T-cell (primary cell): ENCODE results near the gene STAM2. TPM values are rescaled to one million over a fixed set of nuclear protein-coding genes. Genes with fewer than 3 reads are reported as not detected.

Experiments used
- ATAC-seq, 4 experiments: fragments of 200-7000 bp in 3 of 4; fragments of 150-1000 bp in 1 of 4; cut with Tn5 transposase; replicated peaks in 1 of 4; 1 replicate in 3 of 4; 2 replicates in 1 of 4; pipeline ENCODE4 v1.10.0; 2021; ENCODE audit warnings: moderate library complexity in 3 of 4, mild to moderate bottlenecking in 2 of 4, moderate number of reproducible peaks in 1 of 4
- CTCF ChIA-PET, 2 donors: fragments of 300-600 bp; sonication (Branson Sonifier 250); formaldehyde crosslinking; loops; one replicate each; lab custom pipeline; 2022; ENCODE audit warnings: antibody characterized with exemption in 2 of 2; lab: Charles Lee
- POLR2A ChIA-PET, 2 donors: fragments of 300-600 bp; sonication (Branson Sonifier 250); formaldehyde crosslinking; loops; one replicate each; lab custom pipeline; 2022; ENCODE audit warnings: antibody characterized with exemption in 2 of 2; lab: Charles Lee
- DNase-seq, 35 experiments: peaks; one replicate each; pipeline versions ENCODE4 v3.0.0 to v3.0.0-alpha.2; 2013 to 2023
- H3K27ac ChIP-seq: one replicate; pipeline ENCODE4 v1.5.1; 2013; ENCODE audit warnings: low read length
- H3K27me3 ChIP-seq, 2 experiments: replicated peaks in 1 of 2; 1 replicate in 1 of 2; 2 replicates in 1 of 2; pipeline versions ENCODE4 v1.6.1 to v1.7.0; 2013; ENCODE audit warnings: low read length in 1 of 2, mixed read lengths in 1 of 2; ENCODE audit not compliant: control insufficient read depth in 2 of 2, insufficient read depth in 2 of 2; ENCODE audit errors: extremely low read depth in 1 of 2
- H3K36me3 ChIP-seq, 2 donors: 1 replicate in 1 of 2; 2 replicates in 1 of 2; pipeline versions ENCODE4 v1.6.1 to v1.7.0; 2013; ENCODE audit warnings: low read length in 1 of 2; ENCODE audit not compliant: control insufficient read depth in 2 of 2, insufficient read depth in 1 of 2; ENCODE audit errors: extremely low read depth in 1 of 2
- H3K4me1 ChIP-seq, 2 experiments: 1 replicate in 1 of 2; 2 replicates in 1 of 2; pipeline versions ENCODE4 v1.6.1 to v1.7.0; 2013; ENCODE audit warnings: low read length in 2 of 2, mixed read lengths in 1 of 2; ENCODE audit not compliant: insufficient read depth in 2 of 2, control insufficient read depth in 1 of 2; ENCODE audit errors: extremely low read depth in 1 of 2
- H3K4me3 ChIP-seq, 2 donors: 1 replicate in 1 of 2; 2 replicates in 1 of 2; pipeline versions ENCODE4 v1.5.1 to v1.7.0; 2013; ENCODE audit warnings: mild to moderate bottlenecking in 2 of 2, low read length in 1 of 2, moderate library complexity in 1 of 2; ENCODE audit not compliant: control insufficient read depth in 1 of 2; ENCODE audit errors: extremely low read depth in 1 of 2
- H3K9me3 ChIP-seq: 2 replicates; pipeline ENCODE4 v1.7.0; 2013
- H3K27ac Mint-ChIP-seq, 2 donors: one replicate each; pipeline ENCODE4 v1.8.0; 2020 to 2021; ENCODE audit warnings: mild to moderate bottlenecking in 2 of 2, mixed read lengths in 2 of 2
- H3K27me3 Mint-ChIP-seq, 2 donors: one replicate each; pipeline ENCODE4 v1.8.0; 2021 to 2022; ENCODE audit warnings: mixed read lengths in 2 of 2
- H3K36me3 Mint-ChIP-seq: one replicate; pipeline ENCODE4 v1.8.0; 2021; ENCODE audit warnings: mixed read lengths
- H3K4me1 Mint-ChIP-seq, 3 donors: one replicate each; pipeline ENCODE4 v1.8.0; 2020 to 2022; ENCODE audit warnings: mixed read lengths in 3 of 3, mild to moderate bottlenecking in 1 of 3
- H3K4me3 Mint-ChIP-seq, 3 donors: one replicate each; pipeline ENCODE4 v1.8.0; 2020 to 2022; ENCODE audit warnings: mild to moderate bottlenecking in 3 of 3, mixed read lengths in 3 of 3, moderate library complexity in 3 of 3
- H3K9me3 Mint-ChIP-seq, 3 donors: one replicate each; pipeline ENCODE4 v1.8.0; 2020 to 2022; ENCODE audit warnings: mixed read lengths in 3 of 3
- WGBS: methylation state at CpG from one replicate; pipeline ENCODE4 v1.1.5; 2013; ENCODE audit warnings: missing lambda C conversion rate; ENCODE audit not compliant: insufficient coverage; 5-methylcytosine and 5-hydroxymethylcytosine counted together
- total RNA-seq, 35 experiments: library from RNA in 6 of 35; stranded (reverse) in 6 of 35; fragments of 120-200 nt in 1 of 35; gene quantifications; one replicate each; pipeline versions ENCODE4 v1.2.1 to v1.2.4 and lab custom pipeline; 2013 to 2026

The STAM2 gene
- total RNA-seq, 5 donors from 2014 or later (not counting 1 experiment from before 2014, with no cell fraction given), result 12.0 to 20.8 (median 19.3) TPM

- no CpG with 5 or more reads among the region's 2 CpGs for WGBS
- peaks cover 0 to 4% (median 0%) of the 10 kb centered on the region in 3 donors for H3K9me3 Mint-ChIP-seq
- DNase-seq (no peak), ATAC-seq (no peak)
- H3K36me3 Mint-ChIP-seq, result no peaks in the 10 kb centered on the region
- ChIA-PET POLR2A (no interaction called here), CTCF (no interaction called here)
- Histone ChIP-seq H3K27ac (no peak overlapping the region), H3K9me3 (no peaks in the 10 kb centered on the region), H3K4me3 (no peak overlapping the region), H3K4me1 (no peaks in the 10 kb centered on the region), H3K27me3 (peaks cover 0 to 2% of the 10 kb centered on the region in 2 experiments), H3K36me3 (no peaks in the 10 kb centered on the region)
- no peaks in the 10 kb centered on the region for H3K27me3 Mint-ChIP-seq
- no peak overlapping the region for H3K27ac Mint-ChIP-seq
- no peaks in the 10 kb centered on the region for H3K4me1 Mint-ChIP-seq
- H3K4me3 Mint-ChIP-seq, result no peak overlapping the region
Measured at GRCh38 chr2:152078662-152079061, 96.9 kb downstream of the STAM2 start.

GRCh38 chr2:152078023-152078422, 97.5 kb downstream of the STAM2 start:
- no peak for ATAC-seq
- POLR2A ChIA-PET, result no interaction called here
- H3K36me3 ChIP-seq, result no peaks in the 10 kb centered on the region
- CTCF ChIA-PET, result interaction anchor here in 1 of 2 donors (0.6 kb wide), 1 partner anchor 76 kb away, joined by 6 read pairs; no protein-coding TSS in a partner anchor
- no peaks in the 10 kb centered on the region for H3K27me3 Mint-ChIP-seq
- H3K9me3 Mint-ChIP-seq, result peaks cover 0 to 4% (median 0%) of the 10 kb centered on the region in 3 donors
- H3K27ac ChIP-seq, result no peak overlapping the region
- no peak overlapping the region for H3K4me3 Mint-ChIP-seq
- no peak for DNase-seq
- H3K4me1 Mint-ChIP-seq, result no peaks in the 10 kb centered on the region
- no peaks in the 10 kb centered on the region for H3K36me3 Mint-ChIP-seq
- no peaks in the 10 kb centered on the region for H3K4me1 ChIP-seq
- no peaks in the 10 kb centered on the region for H3K9me3 ChIP-seq
- WGBS, result 91% methylated on average over 5 of the region's 9 CpGs
- H3K27me3 ChIP-seq, result peaks cover 0 to 2% of the 10 kb centered on the region in 2 experiments
- H3K27ac Mint-ChIP-seq, result no peak overlapping the region
- no peak overlapping the region for H3K4me3 ChIP-seq

GRCh38 chr2:152075461-152076050, 100.0 kb downstream of the STAM2 start:
- Histone ChIP-seq H3K36me3 (no peaks in the 10 kb centered on the region), H3K27ac (no peak overlapping the region), H3K4me3 (no peak overlapping the region), H3K4me1 (no peaks in the 10 kb centered on the region), H3K27me3 (peaks cover 0 to 2% of the 10 kb centered on the region in 2 experiments), H3K9me3 (no peaks in the 10 kb centered on the region)
- Mint-ChIP-seq H3K4me3 (no peak overlapping the region), H3K36me3 (no peaks in the 10 kb centered on the region), H3K9me3 (peaks cover 0 to 4% (median 0%) of the 10 kb centered on the region in 3 donors), H3K27ac (no peak overlapping the region), H3K4me1 (no peaks in the 10 kb centered on the region), H3K27me3 (no peaks in the 10 kb centered on the region)
- no peak for DNase-seq
- ChIA-PET POLR2A (no interaction called here), CTCF (no interaction called here)
- WGBS, result 51% methylated on average over 3 of the region's 4 CpGs
- ATAC-seq, result no peak

GRCh38 chr2:152072011-152072410, 103.6 kb downstream of the STAM2 start:
- ATAC-seq (no peak), DNase-seq (no peak)
- no peak overlapping the region for H3K4me3 ChIP-seq
- Mint-ChIP-seq H3K27me3 (no peaks in the 10 kb centered on the region), H3K27ac (no peak overlapping the region), H3K4me3 (no peak overlapping the region), H3K9me3 (peaks cover 0 to 4% (median 0%) of the 10 kb centered on the region in 3 donors), H3K4me1 (no peaks in the 10 kb centered on the region), H3K36me3 (no peaks in the 10 kb centered on the region)
- H3K27me3 ChIP-seq, result peaks cover 0 to 5% of the 10 kb centered on the region in 2 experiments
- ChIA-PET CTCF (no interaction called here), POLR2A (no interaction called here)
- no peaks in the 10 kb centered on the region for H3K9me3 ChIP-seq
- no peaks in the 10 kb centered on the region for H3K4me1 ChIP-seq
- H3K27ac ChIP-seq, result no peak overlapping the region
- H3K36me3 ChIP-seq, result no peaks in the 10 kb centered on the region
- no CpG with 5 or more reads among the region's 2 CpGs for WGBS

- DNase-seq, result no peak
- no peaks in the 10 kb centered on the region for H3K36me3 Mint-ChIP-seq
- peaks cover 0 to 5% of the 10 kb centered on the region in 2 experiments for H3K27me3 ChIP-seq
- H3K4me1 Mint-ChIP-seq, result no peaks in the 10 kb centered on the region
- no peak for ATAC-seq
- no peaks in the 10 kb centered on the region for H3K9me3 ChIP-seq
- H3K27me3 Mint-ChIP-seq, result no peaks in the 10 kb centered on the region
- no peak overlapping the region for H3K27ac ChIP-seq
- POLR2A ChIA-PET, result no interaction called here
- WGBS, result no CpG with 5 or more reads among the region's 1 CpG
- H3K4me3 Mint-ChIP-seq, result no peak overlapping the region
- CTCF ChIA-PET, result no interaction called here
- no peak overlapping the region for H3K4me3 ChIP-seq
- H3K9me3 Mint-ChIP-seq, result peaks cover 0 to 4% (median 0%) of the 10 kb centered on the region in 3 donors
- H3K36me3 ChIP-seq, result no peaks in the 10 kb centered on the region
- no peaks in the 10 kb centered on the region for H3K4me1 ChIP-seq
- no peak overlapping the region for H3K27ac Mint-ChIP-seq
Measured at GRCh38 chr2:152071518-152071917, 104.0 kb downstream of the STAM2 start.

- Histone ChIP-seq H3K9me3 (no peaks in the 10 kb centered on the region), H3K36me3 (no peaks in the 10 kb centered on the region), H3K27me3 (peaks cover 0 to 5% of the 10 kb centered on the region in 2 experiments), H3K27ac (no peak overlapping the region), H3K4me1 (no peaks in the 10 kb centered on the region), H3K4me3 (no peak overlapping the region)
- DNase-seq, result no peak
- ATAC-seq, result no peak
- Mint-ChIP-seq H3K27me3 (peaks cover 0 to 1% of the 10 kb centered on the region in 2 donors), H3K4me3 (no peak overlapping the region), H3K36me3 (no peaks in the 10 kb centered on the region), H3K4me1 (no peaks in the 10 kb centered on the region), H3K27ac (no peak overlapping the region), H3K9me3 (peaks cover 0 to 4% (median 0%) of the 10 kb centered on the region in 3 donors)
- ChIA-PET POLR2A (no interaction called here), CTCF (no interaction called here)
- no CpG with 5 or more reads among the region's 1 CpG for WGBS
Measured at GRCh38 chr2:152071092-152071491, 104.5 kb downstream of the STAM2 start.
